CD14-positive monocyte (primary cell): Measurements from ENCODE around the gene MET. TPM values are rescaled to one million over a fixed set of nuclear protein-coding genes. Genes with fewer than 3 reads are reported as not detected.

ENCODE experiments used
- DNase-seq, 3 donors: peaks; one replicate each; pipeline ENCODE4 v3.0.0-alpha.2; 2011 to 2022
- H2AFZ ChIP-seq: 2 replicates; pipeline ENCODE4 v1.6.0; 2012; ENCODE audit warnings: mild to moderate bottlenecking, low read depth, low read length, inconsistent platforms; ENCODE audit not compliant: insufficient read depth, poor library complexity, severe bottlenecking
- H3K27ac ChIP-seq, 2 donors: 1 replicate in 1 of 2; 2 replicates in 1 of 2; pipeline ENCODE4 v1.5.1; 2012 to 2013; ENCODE audit warnings: low read length in 2 of 2, control low read depth in 1 of 2, inconsistent platforms in 1 of 2, low read depth in 1 of 2, mild to moderate bottlenecking in 1 of 2
- H3K27me3 ChIP-seq, 2 donors: one replicate each; pipeline versions ENCODE4 v1.6.0 to v1.6.1; 2011 to 2013; ENCODE audit warnings: low read length in 2 of 2; ENCODE audit not compliant: control insufficient read depth in 2 of 2, insufficient read depth in 2 of 2
- H3K36me3 ChIP-seq, 2 donors: replicated peaks in 1 of 2; 1 replicate in 1 of 2; 2 replicates in 1 of 2; pipeline versions ENCODE4 v1.5.1 to v1.6.1; 2012 to 2013; ENCODE audit warnings: low read length in 2 of 2, control low read depth in 1 of 2, inconsistent platforms in 1 of 2, mild to moderate bottlenecking in 1 of 2; ENCODE audit not compliant: insufficient read depth in 2 of 2, control insufficient read depth in 1 of 2
- H3K4me1 ChIP-seq, 2 donors: 1 replicate in 1 of 2; 2 replicates in 1 of 2; pipeline versions ENCODE4 v1.5.1 to v1.6.1; 2012 to 2013; ENCODE audit warnings: low read length in 2 of 2, control low read depth in 1 of 2, inconsistent platforms in 1 of 2, mild to moderate bottlenecking in 1 of 2, moderate library complexity in 1 of 2; ENCODE audit not compliant: insufficient read depth in 2 of 2, control insufficient read depth in 1 of 2
- H3K4me2 ChIP-seq: replicated peaks from 2 replicates; pipeline ENCODE3; 2012; ENCODE audit warnings: low read length, moderate library complexity, mild to moderate bottlenecking; ENCODE audit not compliant: poor library complexity, severe bottlenecking; ENCODE audit errors: extremely low read depth
- H3K4me3 ChIP-seq, 3 experiments: fragments of 200-600 bp in 1 of 3; sonication (generic) in 1 of 3; replicated peaks in 1 of 3; 1 replicate in 2 of 3; 2 replicates in 1 of 3; pipeline ENCODE4 v1.5.1; 2011 to 2013; ENCODE audit warnings: low read length in 3 of 3, mild to moderate bottlenecking in 3 of 3, control low read depth in 2 of 3, low read depth in 2 of 3, inconsistent platforms in 1 of 3, moderate library complexity in 1 of 3
- H3K79me2 ChIP-seq: 2 replicates; pipeline ENCODE4 v1.6.0; 2012; ENCODE audit warnings: mild to moderate bottlenecking, control low read depth, inconsistent platforms, low read length, moderate library complexity; ENCODE audit not compliant: insufficient read depth
- H3K9ac ChIP-seq: 2 replicates; pipeline ENCODE4 v1.6.0; 2017; ENCODE audit warnings: low read length, mild to moderate bottlenecking; ENCODE audit not compliant: insufficient read depth, poor library complexity, severe bottlenecking
- H3K9me3 ChIP-seq, 2 donors: replicated peaks in 1 of 2; 1 replicate in 1 of 2; 2 replicates in 1 of 2; pipeline versions ENCODE4 v1.5.1 to v1.6.1; 2012 to 2013; ENCODE audit warnings: low read length in 2 of 2, control low read depth in 1 of 2; ENCODE audit not compliant: control insufficient read depth in 1 of 2, insufficient read depth in 1 of 2
- H4K20me1 ChIP-seq: 2 replicates; pipeline ENCODE4 v1.6.0; 2012; ENCODE audit warnings: mild to moderate bottlenecking, low read length, control low read depth, moderate library complexity; ENCODE audit not compliant: insufficient read depth
- H3K27ac Mint-ChIP-seq, 7 donors: one replicate each; pipeline ENCODE4 v1.8.0; 2020; ENCODE audit warnings: mild to moderate bottlenecking in 7 of 7, mixed read lengths in 7 of 7, moderate library complexity in 6 of 7, inconsistent platforms in 2 of 7
- H3K27me3 Mint-ChIP-seq, 3 donors: one replicate each; pipeline ENCODE4 v1.8.0; 2021 to 2022; ENCODE audit warnings: low read depth in 3 of 3, mild to moderate bottlenecking in 3 of 3, mixed read lengths in 3 of 3, moderate library complexity in 3 of 3, inconsistent platforms in 1 of 3
- H3K36me3 Mint-ChIP-seq, 2 donors: one replicate each; pipeline ENCODE4 v1.8.0; 2020; ENCODE audit warnings: mixed read lengths in 2 of 2, inconsistent platforms in 1 of 2, mild to moderate bottlenecking in 1 of 2
- H3K4me1 Mint-ChIP-seq: one replicate; pipeline ENCODE4 v1.8.0; 2020; ENCODE audit warnings: mild to moderate bottlenecking, mixed read lengths
- H3K4me3 Mint-ChIP-seq, 2 donors: one replicate each; pipeline ENCODE4 v1.8.0; 2020; ENCODE audit warnings: mild to moderate bottlenecking in 2 of 2, mixed read lengths in 2 of 2, moderate library complexity in 1 of 2
- H3K9me3 Mint-ChIP-seq, 7 donors: one replicate each; pipeline ENCODE4 v1.8.0; 2020 to 2022; ENCODE audit warnings: mixed read lengths in 7 of 7, mild to moderate bottlenecking in 6 of 7, moderate library complexity in 6 of 7, inconsistent platforms in 2 of 7
- WGBS: methylation state at CpG from one replicate; pipeline ENCODE4 v1.1.5; 2013; ENCODE audit warnings: missing lambda C conversion rate; ENCODE audit not compliant: insufficient coverage; 5-methylcytosine and 5-hydroxymethylcytosine counted together
- intact Hi-C, 2 donors: fragments of 100-400 bp; cut with micrococcal nuclease; formaldehyde crosslinking; loops; one replicate each; pipeline versions ENCODE4 v1.15.0 to v1.15.1; 2023
- polyA plus RNA-seq, 3 donors: library from polyadenylated mRNA; depleted of rRNA in 1 of 3; unstranded in 2 of 3; stranded (reverse) in 1 of 3; fragments of 300-500 nt in 2 of 3; fragments of >200 nt in 1 of 3; fragmentation: Illumina TruSeq in 2 of 3; gene quantifications; 1 replicate in 2 of 3; 2 replicates in 1 of 3; pipeline ENCODE4 v1.2.3, GENCODE V29; 2012 to 2021
- TF ChIP-seq, protein P1 (sequence below): fragments of 200-600 bp; IDR thresholded peaks from one replicate; pipeline ENCODE4 v1.8.0; 2022; ENCODE audit warnings: antibody characterized with exemption, mild to moderate bottlenecking

Gene MET
- polyA plus RNA-seq, 3 donors: not detected

DNA sequence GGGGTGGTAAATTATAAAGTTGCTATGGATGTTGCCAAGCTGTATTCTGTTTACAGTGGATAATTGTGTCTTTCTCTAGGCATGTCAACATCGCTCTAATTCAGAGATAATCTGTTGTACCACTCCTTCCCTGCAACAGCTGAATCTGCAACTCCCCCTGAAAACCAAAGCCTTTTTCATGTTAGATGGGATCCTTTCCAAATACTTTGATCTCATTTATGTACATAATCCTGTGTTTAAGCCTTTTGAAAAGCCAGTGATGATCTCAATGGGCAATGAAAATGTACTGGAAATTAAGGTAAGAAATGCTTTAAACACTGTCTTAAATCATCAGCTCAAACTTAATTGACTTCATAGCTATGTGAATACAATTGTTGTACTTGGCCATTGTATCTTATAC is 91.0 kb downstream of the MET start:
- Mint-ChIP-seq H3K9me3 (no peaks in the 10 kb centered on the region), H3K4me1 (no peaks in the 10 kb centered on the region), H3K27ac (no peak overlapping the region), H3K4me3 (no peak overlapping the region), H3K27me3 (peaks cover 0 to 2% (median 0%) of the 10 kb centered on the region in 3 donors), H3K36me3 (no peaks in the 10 kb centered on the region)
- no peaks in the 10 kb centered on the region for H4K20me1 ChIP-seq
- no peak overlapping the region for H2AFZ ChIP-seq
- H3K4me1 ChIP-seq: no peaks in the 10 kb centered on the region
- no peaks in the 10 kb centered on the region for H3K27me3 ChIP-seq
- TF ChIP-seq, protein P1, sequence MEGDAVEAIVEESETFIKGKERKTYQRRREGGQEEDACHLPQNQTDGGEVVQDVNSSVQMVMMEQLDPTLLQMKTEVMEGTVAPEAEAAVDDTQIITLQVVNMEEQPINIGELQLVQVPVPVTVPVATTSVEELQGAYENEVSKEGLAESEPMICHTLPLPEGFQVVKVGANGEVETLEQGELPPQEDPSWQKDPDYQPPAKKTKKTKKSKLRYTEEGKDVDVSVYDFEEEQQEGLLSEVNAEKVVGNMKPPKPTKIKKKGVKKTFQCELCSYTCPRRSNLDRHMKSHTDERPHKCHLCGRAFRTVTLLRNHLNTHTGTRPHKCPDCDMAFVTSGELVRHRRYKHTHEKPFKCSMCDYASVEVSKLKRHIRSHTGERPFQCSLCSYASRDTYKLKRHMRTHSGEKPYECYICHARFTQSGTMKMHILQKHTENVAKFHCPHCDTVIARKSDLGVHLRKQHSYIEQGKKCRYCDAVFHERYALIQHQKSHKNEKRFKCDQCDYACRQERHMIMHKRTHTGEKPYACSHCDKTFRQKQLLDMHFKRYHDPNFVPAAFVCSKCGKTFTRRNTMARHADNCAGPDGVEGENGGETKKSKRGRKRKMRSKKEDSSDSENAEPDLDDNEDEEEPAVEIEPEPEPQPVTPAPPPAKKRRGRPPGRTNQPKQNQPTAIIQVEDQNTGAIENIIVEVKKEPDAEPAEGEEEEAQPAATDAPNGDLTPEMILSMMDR: no peak
- H3K36me3 ChIP-seq: no peaks in the 10 kb centered on the region
- no peak for DNase-seq
- intact Hi-C loops: no loop called here
- H3K27ac ChIP-seq: no peak overlapping the region
- no peaks in the 10 kb centered on the region for H3K9me3 ChIP-seq
- H3K79me2 ChIP-seq: no peaks in the 10 kb centered on the region
- WGBS: no CpG with 5 or more reads among the region's 1 CpG
- H3K4me3 ChIP-seq: no peak overlapping the region
- H3K4me2 ChIP-seq: no peak overlapping the region
- no peak overlapping the region for H3K9ac ChIP-seq

- Histone ChIP-seq H3K36me3 (no peaks in the 10 kb centered on the region), H3K27ac (no peak overlapping the region), H3K4me1 (no peaks in the 10 kb centered on the region), H3K79me2 (no peaks in the 10 kb centered on the region), H3K4me2 (no peak overlapping the region), H2AFZ (no peak overlapping the region), H4K20me1 (no peaks in the 10 kb centered on the region), H3K27me3 (no peaks in the 10 kb centered on the region), H3K9ac (no peak overlapping the region), H3K4me3 (no peak overlapping the region), H3K9me3 (no peaks in the 10 kb centered on the region)
- Mint-ChIP-seq H3K4me1 (no peaks in the 10 kb centered on the region), H3K36me3 (no peaks in the 10 kb centered on the region), H3K27ac (no peak overlapping the region), H3K27me3 (peaks cover 0 to 2% (median 0%) of the 10 kb centered on the region in 3 donors), H3K9me3 (no peaks in the 10 kb centered on the region), H3K4me3 (no peak overlapping the region)
- DNase-seq: no peak
- intact Hi-C loops: no loop called here
- TF ChIP-seq, protein P1: no peak
- WGBS: no CpG with 5 or more reads among the region's 1 CpG
Measured at GRCh38 chr7:116763647-116764046, 91.7 kb downstream of the MET start.
